Neural progenitor cell (in vitro differentiated cells): Measurements from ENCODE around the gene CHD5.

Source experiments
- CTCF ChIP-seq: fragments of 200-600 bp; sonication (generic); IDR thresholded peaks from 2 replicates; pipeline ENCODE4 v1.5.1; 2017; ENCODE audit warnings: antibody characterized with exemption, mild to moderate bottlenecking
- EZH2 ChIP-seq: fragments of 200-600 bp; sonication (generic); IDR thresholded peaks from 2 replicates; pipeline ENCODE4 v1.6.1; 2017; ENCODE audit warnings: antibody characterized with exemption, mild to moderate bottlenecking, moderate library complexity
- EZH2phosphoT487 ChIP-seq: fragments of 200-600 bp; sonication (generic); IDR thresholded peaks from 2 replicates; pipeline ENCODE4 v1.6.1; 2017; ENCODE audit warnings: antibody characterized with exemption

- TF ChIP-seq CTCF (no peak), EZH2phosphoT487 (no peak), EZH2 (no peak)
Measured at GRCh38 chr1:6168947-6169586, 11.1 kb downstream of the CHD5 start.
